Kidney epithelial cell (primary cell): Measurements from ENCODE around the gene UGT1A8. TPM values are rescaled to one million over a fixed set of nuclear protein-coding genes. Genes with fewer than 3 reads are reported as not detected.

ENCODE experiments used
- DNase-seq: peaks from one replicate; pipeline ENCODE4 v3.0.0-alpha.2; 2010; ENCODE audit warnings: low read depth
- H3K27me3 ChIP-seq: 2 replicates; pipeline ENCODE4 v1.6.0; 2011; ENCODE audit warnings: low read length; ENCODE audit not compliant: control insufficient read depth, insufficient read depth
- H3K36me3 ChIP-seq: 2 replicates; pipeline ENCODE4 v1.5.1; 2011; ENCODE audit warnings: low read length; ENCODE audit not compliant: control insufficient read depth, insufficient read depth
- H3K4me3 ChIP-seq: 2 replicates; pipeline ENCODE4 v1.5.1; 2011; ENCODE audit warnings: low read depth, mild to moderate bottlenecking, control low read depth, low read length
- CTCF ChIP-seq: IDR thresholded peaks from 2 replicates; pipeline ENCODE4 v1.5.1; 2011; ENCODE audit warnings: mild to moderate bottlenecking, moderate library complexity, low read length, control low read depth, inconsistent platforms; ENCODE audit not compliant: insufficient read depth, poor library complexity, severe bottlenecking
- total RNA-seq: library from RNA; depleted of rRNA; stranded (reverse); fragments of >200 nt; gene quantifications from 2 replicates; pipeline ENCODE4 v1.2.3, GENCODE V29; 2015

UGT1A8 gene
- total RNA-seq, 1 donor from 2014 or later, result not detected

GRCh38 chr2:233690444-233690843 is 73.0 kb downstream of the UGT1A8 start:
- no peaks in the 10 kb centered on the region for H3K36me3 ChIP-seq
- no peak for TF ChIP-seq CTCF
- no peak overlapping the region for H3K4me3 ChIP-seq
- no peaks in the 10 kb centered on the region for H3K27me3 ChIP-seq
- peak; percentile 23 for DNase-seq

DNA sequence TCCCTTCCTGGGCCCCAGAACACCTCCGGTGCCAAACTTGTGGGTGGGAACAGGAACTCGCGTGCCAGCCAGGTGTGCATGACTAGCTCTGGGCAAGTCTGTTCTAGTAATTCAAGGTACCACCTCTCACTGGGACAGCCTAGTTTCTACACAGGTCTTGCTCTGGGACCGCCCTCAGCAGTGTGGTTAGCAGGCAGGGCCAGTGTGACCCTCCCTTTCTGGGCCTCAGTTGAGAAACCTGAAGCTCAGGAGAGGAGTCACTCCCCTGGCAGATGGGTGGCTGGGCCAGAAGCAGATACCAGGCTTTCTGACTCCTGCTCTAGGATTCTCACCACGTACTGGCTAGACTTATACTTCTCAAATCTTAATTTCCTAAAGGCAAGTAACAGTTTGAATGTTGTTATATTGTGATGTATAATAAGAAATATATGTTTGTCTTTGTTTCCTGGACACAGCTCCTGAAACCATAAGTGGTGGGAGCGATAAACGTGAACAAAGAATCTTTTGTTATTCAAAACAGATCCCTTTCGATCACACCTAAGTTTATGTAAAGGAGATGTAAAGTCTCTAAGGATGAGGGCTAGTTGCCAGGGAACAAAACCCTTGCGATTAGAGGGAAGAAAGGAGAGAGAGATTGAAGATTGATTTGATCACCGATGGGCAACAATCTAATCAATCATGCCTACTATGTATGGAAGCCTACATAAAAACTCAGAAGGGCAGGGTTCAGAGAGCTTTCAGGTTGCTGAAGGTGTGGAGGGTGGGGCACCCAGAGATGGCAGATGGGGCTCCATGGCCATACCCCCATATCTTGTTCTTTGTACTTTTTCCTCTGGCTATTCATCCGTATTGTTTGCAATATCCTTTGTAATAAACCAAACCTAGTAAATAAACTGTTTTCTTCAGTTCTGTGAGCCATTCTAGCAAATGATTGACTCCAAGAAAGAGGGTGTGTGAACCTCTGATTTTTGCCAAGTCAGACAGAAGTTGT is 74.3 kb downstream of the UGT1A8 start:
- no peak for DNase-seq
- Histone ChIP-seq H3K27me3 (no peaks in the 10 kb centered on the region), H3K36me3 (no peaks in the 10 kb centered on the region), H3K4me3 (no peak overlapping the region)
- TF ChIP-seq CTCF, result no peak

DNA sequence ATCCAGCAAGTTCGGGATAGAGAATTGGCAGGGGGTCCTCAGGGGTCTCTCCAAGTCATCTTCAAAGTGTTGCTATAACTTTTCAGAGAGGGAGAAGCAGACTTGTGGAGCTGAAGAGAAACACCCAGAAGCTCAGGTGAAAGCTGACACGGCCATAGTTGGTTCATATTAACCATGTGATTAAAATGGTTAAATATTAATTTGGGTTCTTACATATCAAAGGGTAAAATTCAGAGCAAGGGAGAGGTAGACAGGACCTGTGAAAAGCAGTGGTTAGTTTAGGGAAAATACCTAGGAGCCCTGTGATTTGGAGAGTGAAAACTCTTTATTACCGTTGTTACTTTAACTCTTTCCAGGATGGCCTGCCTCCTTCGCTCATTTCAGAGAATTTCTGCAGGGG is 75.2 kb downstream of the UGT1A8 start, which contains the start of gene UGT1A6:
Gene UGT1A6, plus strand, starts transcription at position 243 of the 400 bp plus-strand sequence. Its CDS starts 115 bp downstream, at position 358.
- Histone ChIP-seq H3K36me3 (no peaks in the 10 kb centered on the region), H3K4me3 (no peak within 1 kb of the TSS), H3K27me3 (no peaks in the 10 kb centered on the region)
- no peak for TF ChIP-seq CTCF
- no peak for DNase-seq

GRCh38 chr2:233693963-233694362 is 76.5 kb downstream of the UGT1A8 start:
- Histone ChIP-seq H3K4me3 (no peak overlapping the region), H3K36me3 (no peaks in the 10 kb centered on the region), H3K27me3 (no peaks in the 10 kb centered on the region)
- no peak for DNase-seq
- no peak for TF ChIP-seq CTCF

- H3K36me3 ChIP-seq, result no peaks in the 10 kb centered on the region
- no peak for TF ChIP-seq CTCF
- H3K4me3 ChIP-seq, result no peak overlapping the region
Measured at GRCh38 chr2:233698740-233699139, 81.3 kb downstream of the UGT1A8 start.

More at GRCh38 chr2:233698740-233699139, 81.3 kb downstream of the UGT1A8 start:
- no peaks in the 10 kb centered on the region for H3K27me3 ChIP-seq
- no peak for DNase-seq
